SH-SY5Y (cell line): ENCODE results near the gene MAB21L1.
A peak's percentile ranks its signal among the peaks of the same experiment; 100 is the strongest.

Experiments
- GATA2 ChIP-seq: IDR thresholded peaks from 2 replicates; pipeline ENCODE4 v1.6.1; 2011; ENCODE audit warnings: mild to moderate bottlenecking, low read depth, low read length
- GATA3 ChIP-seq: IDR thresholded peaks from 2 replicates; pipeline ENCODE4 v1.6.1; 2011; ENCODE audit warnings: low read depth, mild to moderate bottlenecking, low read length, moderate library complexity

The MAB21L1 gene

DNA sequence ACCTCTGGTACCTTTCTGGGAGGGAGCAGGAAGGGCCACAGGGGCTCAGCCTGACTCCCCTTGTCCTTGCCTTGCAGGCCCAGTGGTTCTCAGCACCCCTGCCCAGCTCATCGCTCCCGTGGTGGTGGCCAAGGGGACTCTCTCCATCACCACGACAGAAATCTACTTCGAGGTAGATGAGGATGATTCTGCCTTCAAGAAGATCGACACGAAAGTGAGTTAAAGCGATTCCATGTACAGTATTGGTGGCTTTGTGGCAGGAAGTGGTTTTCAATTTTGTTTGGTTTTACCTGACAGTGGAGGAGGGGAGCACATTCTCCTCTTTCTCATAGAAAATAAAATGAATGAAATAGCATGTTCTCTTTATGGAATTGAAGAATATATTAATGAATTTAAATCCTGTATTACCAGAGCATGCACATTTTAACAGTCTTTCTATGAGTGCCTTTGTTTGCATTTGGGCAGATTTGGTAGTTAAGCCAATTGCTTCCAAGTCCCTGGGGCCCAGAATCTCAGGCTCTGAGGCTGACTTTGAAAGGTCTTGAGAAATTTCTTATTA, 4.1 kb downstream of the MAB21L1 start:
- no peak for TF ChIP-seq GATA3
- TF ChIP-seq GATA2, result no peak

DNA sequence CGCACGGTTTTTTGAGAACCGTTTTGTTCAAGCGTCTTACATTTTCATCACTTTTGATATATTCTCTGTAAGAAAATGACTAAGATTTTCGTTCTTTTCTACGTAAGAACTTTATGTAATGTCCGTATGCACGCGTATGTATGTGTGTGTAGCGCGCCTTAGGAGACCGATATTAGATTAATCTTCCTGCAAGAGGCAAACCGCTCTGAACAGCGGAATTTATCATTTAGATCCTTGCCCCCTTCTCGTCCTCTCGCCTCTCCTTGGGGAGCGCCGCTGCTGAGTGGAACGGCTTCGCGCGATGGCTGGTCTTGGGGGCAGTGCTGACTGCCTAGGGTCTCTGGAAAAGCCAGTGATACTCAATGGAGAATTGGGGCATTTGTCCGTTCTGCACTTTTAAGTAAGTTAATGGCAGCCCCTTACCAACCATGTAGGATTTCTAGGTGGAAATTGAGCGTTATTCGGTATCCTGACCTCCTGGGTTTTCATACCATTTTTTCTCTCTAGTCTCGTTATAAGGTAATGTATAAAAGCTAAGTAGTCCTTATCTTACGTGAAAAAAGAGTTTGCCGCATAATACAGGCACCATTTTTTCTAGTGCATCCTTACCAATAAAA, 4.7 kb downstream of the MAB21L1 start:
- TF ChIP-seq GATA3, result no peak
- no peak for TF ChIP-seq GATA2

DNA sequence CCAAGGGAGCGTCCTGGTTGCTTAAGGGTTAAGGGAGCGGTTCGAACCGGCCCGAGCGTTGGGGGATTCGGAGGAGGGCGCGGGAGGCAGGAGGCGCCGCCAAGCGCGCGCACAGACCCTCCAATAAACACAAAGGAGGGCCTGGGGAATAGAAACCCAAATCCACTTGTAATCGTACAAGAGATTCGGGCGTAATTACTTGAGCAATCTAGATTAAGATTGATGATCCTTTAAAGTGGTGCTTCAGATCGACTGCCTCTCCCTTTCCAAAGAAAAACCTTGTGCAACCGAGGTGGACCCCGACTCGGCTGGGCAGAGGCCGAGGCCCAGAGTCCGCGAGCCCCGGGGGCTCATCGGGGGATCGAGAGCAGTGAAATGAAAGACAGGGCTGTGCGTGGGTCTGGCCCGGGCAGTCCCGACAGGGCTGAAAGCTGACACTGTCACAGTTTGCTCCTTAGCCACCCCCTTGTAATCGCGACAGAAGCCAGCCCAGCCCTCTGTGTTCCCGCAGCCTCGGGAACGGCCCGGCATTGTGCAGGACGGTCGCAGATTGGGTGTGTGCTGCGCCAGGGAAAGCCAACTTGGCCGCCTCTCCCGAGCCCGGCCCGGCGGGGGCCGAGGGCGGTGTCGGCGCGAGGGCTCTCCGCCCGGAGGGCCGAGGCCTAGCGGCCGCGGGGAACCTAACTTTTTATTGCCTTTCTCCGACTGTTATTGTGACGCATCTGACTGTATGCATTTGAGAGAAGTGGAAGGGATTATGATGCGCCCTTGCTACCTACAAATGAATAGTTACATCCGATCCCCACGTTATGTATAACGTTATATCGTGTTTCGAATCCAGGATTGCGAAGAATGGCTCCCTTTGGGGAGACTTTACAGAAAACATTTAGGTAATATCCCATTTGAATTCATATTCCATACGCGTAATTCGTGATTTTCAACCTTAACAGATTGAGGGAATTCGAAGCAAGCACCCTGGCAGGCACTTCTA, 5.5 kb downstream of the MAB21L1 start:
- TF ChIP-seq GATA3 (no peak), GATA2 (peak; percentile 54)

DNA sequence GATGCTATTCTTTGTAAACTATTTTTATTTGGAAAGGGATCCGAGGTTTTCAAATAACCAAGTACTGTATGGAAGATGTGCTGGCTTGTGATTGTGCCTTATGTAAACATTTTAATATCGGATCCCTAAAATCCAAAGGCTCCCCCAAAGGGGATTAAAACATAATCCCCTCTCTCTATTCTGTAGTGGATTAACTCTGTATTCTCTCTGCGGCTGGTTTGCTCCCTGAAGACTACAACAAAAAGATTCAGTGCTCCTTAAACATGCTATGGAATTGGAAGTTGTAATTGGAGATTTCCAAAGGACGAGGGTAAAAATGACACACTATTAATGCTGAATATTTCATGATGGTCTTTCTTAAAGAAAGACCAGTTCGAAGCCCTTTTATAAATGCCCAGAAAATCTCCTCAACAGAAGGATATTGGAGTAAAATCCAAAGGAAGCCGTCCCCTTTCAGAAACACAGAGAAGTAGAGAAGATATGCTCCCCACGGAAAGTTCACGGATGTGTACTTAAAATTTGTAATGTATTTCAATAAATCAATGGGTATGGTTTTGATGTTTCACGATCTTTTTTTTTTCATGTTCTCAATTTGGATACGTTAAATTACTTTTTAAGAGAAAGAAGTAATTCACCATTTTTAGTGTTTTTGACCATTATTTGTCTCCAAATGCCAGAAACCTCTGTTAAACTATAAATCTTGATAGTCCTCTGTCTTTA, 6.5 kb downstream of the MAB21L1 start:
- TF ChIP-seq GATA3, result no peak
- no peak for TF ChIP-seq GATA2

DNA sequence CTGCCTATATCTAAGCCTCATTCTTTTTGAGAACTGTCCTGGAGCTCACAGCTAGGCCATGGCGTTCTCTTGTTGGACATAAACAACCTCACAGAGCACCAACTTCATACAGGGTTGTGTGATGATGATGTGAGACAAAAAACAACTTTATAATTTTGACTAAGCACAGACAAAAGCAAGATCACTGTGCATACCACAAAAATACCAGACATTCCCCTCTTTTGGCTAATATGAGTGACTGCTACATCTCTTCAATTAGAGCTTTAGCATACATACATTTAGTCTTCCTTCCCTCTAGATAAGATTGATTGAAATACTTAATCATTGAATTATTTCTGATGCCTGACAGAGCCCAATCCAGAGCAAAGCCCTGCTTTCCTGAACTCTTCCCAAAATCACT, 8.3 kb downstream of the MAB21L1 start:
- TF ChIP-seq GATA3, result no peak
- no peak for TF ChIP-seq GATA2

DNA sequence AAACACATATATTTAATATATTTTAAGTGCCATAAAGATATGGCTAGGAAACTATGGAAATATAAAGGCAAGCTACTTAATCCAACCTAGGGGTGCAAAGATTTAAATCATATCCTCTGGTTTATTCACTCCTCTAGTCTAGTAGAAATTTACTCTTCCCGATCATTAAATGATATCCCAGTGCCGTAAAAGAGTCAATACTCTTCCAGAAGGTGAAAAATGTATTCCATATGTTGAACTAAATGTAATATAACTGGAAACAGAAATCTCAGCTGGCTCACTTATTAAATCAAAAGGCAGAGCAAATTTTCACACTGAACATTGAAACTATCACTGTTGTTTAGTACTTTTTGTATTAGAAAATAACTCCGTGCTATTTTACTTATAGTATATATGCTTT, 11.1 kb downstream of the MAB21L1 start:
- TF ChIP-seq GATA2 (no peak), GATA3 (peak; percentile 41; the same call in 1 of the 2 replicates)

DNA sequence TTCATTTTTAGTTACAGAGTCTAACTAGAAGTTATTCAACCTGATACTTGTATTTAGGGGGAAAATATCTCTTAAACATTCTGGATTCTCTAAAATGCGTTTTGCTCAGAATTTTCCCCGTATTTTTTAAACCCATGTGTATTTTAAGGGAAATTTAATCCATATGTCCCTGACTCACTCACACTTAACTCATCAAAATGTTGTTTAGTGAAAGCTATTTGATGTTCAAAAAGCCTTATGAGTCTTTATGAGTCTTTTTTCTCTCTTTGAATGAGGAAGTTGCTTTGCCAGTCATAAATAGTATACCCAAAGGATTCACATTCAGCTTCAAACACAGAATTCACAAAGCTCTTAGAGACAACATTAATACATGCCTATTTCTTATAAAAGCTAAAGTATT, 16.4 kb downstream of the MAB21L1 start:
- no peak for TF ChIP-seq GATA2

DNA sequence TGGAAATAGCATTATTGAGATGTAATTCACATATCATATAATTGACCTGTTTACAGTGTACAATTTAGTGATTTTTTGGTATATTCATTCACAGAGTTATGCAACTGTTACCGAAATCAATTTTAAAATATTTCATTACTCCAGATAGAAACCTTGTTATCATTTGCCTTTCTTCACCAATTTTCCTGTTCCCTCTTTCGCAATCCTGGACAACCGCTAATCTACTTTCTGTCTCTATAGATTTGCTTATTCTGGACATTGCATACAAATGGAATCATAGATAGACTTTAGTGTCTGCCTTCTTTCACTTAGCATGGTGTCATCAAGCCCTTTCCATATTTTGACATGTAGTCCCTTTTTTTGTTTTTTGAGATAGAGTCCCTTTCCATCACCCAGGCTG, 19.2 kb downstream of the MAB21L1 start:
- no peak for TF ChIP-seq GATA3
- TF ChIP-seq GATA2, result no peak

DNA sequence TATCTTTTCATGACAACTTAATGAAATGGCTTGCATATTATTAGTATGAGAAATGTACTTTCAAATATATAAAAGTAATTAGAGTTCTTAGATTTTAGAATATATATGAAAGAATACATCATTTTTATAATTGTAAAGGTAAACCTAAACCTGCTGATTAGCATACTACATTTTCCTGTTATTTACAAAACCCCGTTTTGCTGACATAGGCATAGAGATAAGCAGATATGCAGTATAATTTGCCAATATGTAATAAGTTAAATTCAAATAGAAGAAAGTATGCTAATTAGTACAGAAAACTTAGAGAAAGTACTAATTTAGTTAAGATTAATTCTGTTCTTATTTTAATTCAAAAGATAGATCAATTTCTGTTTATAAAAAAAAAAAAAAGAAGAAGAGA, 21.5 kb downstream of the MAB21L1 start:
- TF ChIP-seq GATA3 (no peak), GATA2 (no peak)

DNA sequence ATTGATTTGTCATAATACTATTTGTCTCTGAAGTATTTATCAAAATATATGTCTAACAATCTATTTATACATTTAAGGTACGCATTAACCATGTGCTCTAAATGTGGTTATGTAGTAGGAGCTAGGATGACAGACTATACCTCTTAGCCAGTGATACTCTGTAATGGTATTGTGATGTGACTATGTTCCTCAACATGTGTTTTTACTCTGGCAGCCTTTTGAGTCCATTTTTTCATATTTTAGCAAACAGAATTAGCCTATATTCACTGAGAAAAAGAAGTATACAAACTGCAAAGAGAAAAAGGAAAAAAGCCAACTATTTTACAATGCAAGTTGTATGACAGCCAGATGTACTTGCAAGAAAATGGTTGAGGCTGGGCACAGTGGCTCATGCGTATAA, 26.7 kb downstream of the MAB21L1 start:
- no peak for TF ChIP-seq GATA3
- no peak for TF ChIP-seq GATA2

DNA sequence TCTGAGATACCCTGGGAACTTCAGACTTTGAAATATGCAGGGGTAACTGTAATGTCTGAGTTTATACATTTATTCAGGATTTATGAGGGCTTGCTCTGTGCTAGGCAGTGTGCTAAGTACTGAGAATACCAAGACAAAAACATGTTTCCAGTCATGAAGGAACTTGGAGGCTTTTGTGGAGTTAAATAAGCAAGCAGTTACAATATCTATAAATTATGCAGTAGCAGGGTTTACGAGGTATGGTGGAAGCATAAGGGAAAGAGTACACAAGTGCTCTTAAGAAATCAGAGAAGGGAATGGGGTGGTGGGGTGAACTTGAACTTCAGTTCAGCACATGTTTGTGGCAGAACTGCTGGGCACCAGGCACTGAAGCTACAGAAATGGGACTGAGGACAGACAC, 28.0 kb downstream of the MAB21L1 start:
- TF ChIP-seq GATA3 (no peak), GATA2 (no peak)
